Panc1 (cell line): ENCODE data around the gene PPA1. TPM values are rescaled to one million over a fixed set of nuclear protein-coding genes. Genes with fewer than 3 reads are reported as not detected.
"Not testable (repeated sequence)": the region's sequence is repeated elsewhere in the genome, so short reads cannot be mapped to it uniquely, and the experiment has no call there.

Experiments
- ATAC-seq: fragments of 200-7000 bp; cut with Tn5 transposase; 2 replicates; pipeline ENCODE4 v1.9.1; 2020; ENCODE audit warnings: mild to moderate bottlenecking, moderate library complexity
- BruUV-seq: library from RNA; stranded (reverse); fragments of 400-500 nt; replicated peaks from 2 replicates; lab custom pipeline; 2021; lab: Mats Ljungman, UMichigan
- CTCF ChIA-PET: fragments of 300-600 bp; sonication (Branson Sonifier 250); formaldehyde crosslinking; loops from one replicate; lab custom pipeline; 2022; ENCODE audit warnings: antibody characterized with exemption; lab: Charles Lee
- POLR2A ChIA-PET: fragments of 300-600 bp; sonication (Branson Sonifier 250); formaldehyde crosslinking; loops from one replicate; lab custom pipeline; 2022; ENCODE audit warnings: antibody characterized with exemption; lab: Charles Lee
- DNase-seq: peaks from one replicate; pipeline ENCODE4 v3.0.0-alpha.2; 2010; ENCODE audit warnings: low read depth, low spot score
- H3K27ac ChIP-seq: 2 replicates; pipeline ENCODE4 v1.5.1; 2011; ENCODE audit warnings: mild to moderate bottlenecking, low read length, inconsistent platforms
- H3K27me3 ChIP-seq: fragments of 200-500 bp; sonication (Bioruptor generic); 2 replicates; pipeline ENCODE4 v1.6.0; 2014; ENCODE audit warnings: low read length, inconsistent platforms; ENCODE audit not compliant: control insufficient read depth, insufficient read depth
- H3K36me3 ChIP-seq: fragments of 200-500 bp; sonication (Bioruptor generic); 2 replicates; pipeline ENCODE4 v1.5.1; 2014; ENCODE audit warnings: inconsistent platforms, mild to moderate bottlenecking, low read length, moderate library complexity; ENCODE audit not compliant: control insufficient read depth, insufficient read depth
- H3K4me1 ChIP-seq: 2 replicates; pipeline ENCODE4 v1.5.1; 2011; ENCODE audit warnings: inconsistent platforms, mild to moderate bottlenecking, low read length, moderate library complexity; ENCODE audit not compliant: control insufficient read depth, insufficient read depth
- H3K4me3 ChIP-seq, 2 experiments: 2 replicates each; pipeline ENCODE4 v1.5.1; 2011 to 2012; ENCODE audit warnings: low read depth in 2 of 2, low read length in 2 of 2, mild to moderate bottlenecking in 2 of 2, inconsistent platforms in 1 of 2, moderate library complexity in 1 of 2
- H3K9me3 ChIP-seq: fragments of 200-500 bp; sonication (Bioruptor generic); 2 replicates; pipeline ENCODE4 v1.5.1; 2014; ENCODE audit warnings: low read depth, mild to moderate bottlenecking, inconsistent platforms, low read length, moderate library complexity; ENCODE audit not compliant: control insufficient read depth, insufficient read depth
- POLR2AphosphoS5 ChIP-seq: IDR thresholded peaks from 2 replicates; pipeline ENCODE4 v1.6.1; 2012; ENCODE audit warnings: mild to moderate bottlenecking, low read depth, low read length, moderate library complexity
- SIN3A ChIP-seq: IDR thresholded peaks from 2 replicates; pipeline ENCODE4 v1.6.1; 2012; ENCODE audit warnings: low read depth, mild to moderate bottlenecking, low read length, moderate library complexity, borderline replicate concordance; ENCODE audit not compliant: insufficient read depth
- TCF7L2 ChIP-seq: IDR thresholded peaks from 2 replicates; pipeline ENCODE4 v1.6.1; 2011; ENCODE audit warnings: mild to moderate bottlenecking, low read depth, low read length, inconsistent platforms
- in situ Hi-C: cut with HindIII; loops from 2 replicates; pipeline ENCODE4 v1.10.0; 2016; ENCODE audit warnings: low sequenced_read_pairs, low pct_unique_long_range_greater_than_20kb
- intact Hi-C: fragments of 100-400 bp; cut with micrococcal nuclease; formaldehyde crosslinking; loops from one replicate; pipeline ENCODE4 v1.10.0; 2022; ENCODE audit not compliant: unreplicated experiment
- total RNA-seq: library from RNA; stranded (reverse); gene quantifications from one replicate; pipeline ENCODE4 v1.2.1, GENCODE V29; 2021; ENCODE audit not compliant: unreplicated experiment
- TF ChIP-seq, protein P1 (sequence below): fragments of 450-650 bp; IDR thresholded peaks from 2 replicates; pipeline ENCODE4 v1.5.1; 2017; ENCODE audit warnings: mild to moderate bottlenecking
- TF ChIP-seq, protein P2 (sequence below), 2 experiments: IDR thresholded peaks; 2 replicates each; pipeline ENCODE4 v1.6.1; 2011 to 2012; ENCODE audit warnings: low read depth in 2 of 2, control low read depth in 1 of 2, low read length in 1 of 2, mild to moderate bottlenecking in 1 of 2, moderate library complexity in 1 of 2; ENCODE audit not compliant: insufficient read depth in 1 of 2

The PPA1 gene
- total RNA-seq, 1 experiment from 2014 or later = 174 TPM

DNA sequence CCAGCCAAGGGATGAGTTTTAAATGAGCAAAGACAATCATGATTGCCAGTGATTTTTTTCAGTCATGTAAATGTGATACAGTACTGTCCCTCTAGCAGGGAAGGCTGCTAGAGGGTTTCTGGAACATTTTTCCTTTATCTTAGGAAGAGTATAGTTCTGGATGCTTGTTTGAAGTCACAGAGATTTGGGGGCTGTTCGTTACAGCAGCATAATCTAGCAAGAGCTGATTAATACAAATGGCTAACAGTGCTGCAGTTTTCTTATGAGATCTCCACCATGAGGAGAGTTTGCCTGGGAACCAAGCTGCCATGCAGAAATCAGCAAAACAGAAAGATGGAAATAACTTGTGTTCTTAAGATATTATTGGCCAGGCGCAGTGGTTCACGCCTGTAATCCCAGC, 7.9 kb upstream of the PPA1 start:
- no peak overlapping the region for H3K27ac ChIP-seq
- H3K36me3 ChIP-seq = no peaks in the 10 kb centered on the region
- ChIA-PET POLR2A (interaction anchor here (0.6 kb wide), 1 partner anchor 50 kb away, joined by 10 read pairs; no protein-coding TSS in a partner anchor), CTCF (no interaction called here)
- H3K4me3 ChIP-seq = no peak overlapping the region
- H3K27me3 ChIP-seq = peaks cover 7% of the 10 kb centered on the region
- DNase-seq (no peak), ATAC-seq (no peak)
- no peaks in the 10 kb centered on the region for H3K4me1 ChIP-seq
- in situ Hi-C loops = no loop called here
- intact Hi-C loops = no loop called here
- H3K9me3 ChIP-seq = no peaks in the 10 kb centered on the region
- no TSS peak for BruUV-seq
- TF ChIP-seq, protein P1, sequence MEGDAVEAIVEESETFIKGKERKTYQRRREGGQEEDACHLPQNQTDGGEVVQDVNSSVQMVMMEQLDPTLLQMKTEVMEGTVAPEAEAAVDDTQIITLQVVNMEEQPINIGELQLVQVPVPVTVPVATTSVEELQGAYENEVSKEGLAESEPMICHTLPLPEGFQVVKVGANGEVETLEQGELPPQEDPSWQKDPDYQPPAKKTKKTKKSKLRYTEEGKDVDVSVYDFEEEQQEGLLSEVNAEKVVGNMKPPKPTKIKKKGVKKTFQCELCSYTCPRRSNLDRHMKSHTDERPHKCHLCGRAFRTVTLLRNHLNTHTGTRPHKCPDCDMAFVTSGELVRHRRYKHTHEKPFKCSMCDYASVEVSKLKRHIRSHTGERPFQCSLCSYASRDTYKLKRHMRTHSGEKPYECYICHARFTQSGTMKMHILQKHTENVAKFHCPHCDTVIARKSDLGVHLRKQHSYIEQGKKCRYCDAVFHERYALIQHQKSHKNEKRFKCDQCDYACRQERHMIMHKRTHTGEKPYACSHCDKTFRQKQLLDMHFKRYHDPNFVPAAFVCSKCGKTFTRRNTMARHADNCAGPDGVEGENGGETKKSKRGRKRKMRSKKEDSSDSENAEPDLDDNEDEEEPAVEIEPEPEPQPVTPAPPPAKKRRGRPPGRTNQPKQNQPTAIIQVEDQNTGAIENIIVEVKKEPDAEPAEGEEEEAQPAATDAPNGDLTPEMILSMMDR = no peak
- TF ChIP-seq, protein P2, sequence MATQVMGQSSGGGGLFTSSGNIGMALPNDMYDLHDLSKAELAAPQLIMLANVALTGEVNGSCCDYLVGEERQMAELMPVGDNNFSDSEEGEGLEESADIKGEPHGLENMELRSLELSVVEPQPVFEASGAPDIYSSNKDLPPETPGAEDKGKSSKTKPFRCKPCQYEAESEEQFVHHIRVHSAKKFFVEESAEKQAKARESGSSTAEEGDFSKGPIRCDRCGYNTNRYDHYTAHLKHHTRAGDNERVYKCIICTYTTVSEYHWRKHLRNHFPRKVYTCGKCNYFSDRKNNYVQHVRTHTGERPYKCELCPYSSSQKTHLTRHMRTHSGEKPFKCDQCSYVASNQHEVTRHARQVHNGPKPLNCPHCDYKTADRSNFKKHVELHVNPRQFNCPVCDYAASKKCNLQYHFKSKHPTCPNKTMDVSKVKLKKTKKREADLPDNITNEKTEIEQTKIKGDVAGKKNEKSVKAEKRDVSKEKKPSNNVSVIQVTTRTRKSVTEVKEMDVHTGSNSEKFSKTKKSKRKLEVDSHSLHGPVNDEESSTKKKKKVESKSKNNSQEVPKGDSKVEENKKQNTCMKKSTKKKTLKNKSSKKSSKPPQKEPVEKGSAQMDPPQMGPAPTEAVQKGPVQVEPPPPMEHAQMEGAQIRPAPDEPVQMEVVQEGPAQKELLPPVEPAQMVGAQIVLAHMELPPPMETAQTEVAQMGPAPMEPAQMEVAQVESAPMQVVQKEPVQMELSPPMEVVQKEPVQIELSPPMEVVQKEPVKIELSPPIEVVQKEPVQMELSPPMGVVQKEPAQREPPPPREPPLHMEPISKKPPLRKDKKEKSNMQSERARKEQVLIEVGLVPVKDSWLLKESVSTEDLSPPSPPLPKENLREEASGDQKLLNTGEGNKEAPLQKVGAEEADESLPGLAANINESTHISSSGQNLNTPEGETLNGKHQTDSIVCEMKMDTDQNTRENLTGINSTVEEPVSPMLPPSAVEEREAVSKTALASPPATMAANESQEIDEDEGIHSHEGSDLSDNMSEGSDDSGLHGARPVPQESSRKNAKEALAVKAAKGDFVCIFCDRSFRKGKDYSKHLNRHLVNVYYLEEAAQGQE (IDR thresholded peaks at IDR 0.05; ENCODE audit: insufficient read depth in 1 of 2, low read depth in 2 of 2, low read length in 1 of 2) = no peak
- TF ChIP-seq SIN3A (no peak), POLR2AphosphoS5 (no peak), TCF7L2 (no peak)

DNA sequence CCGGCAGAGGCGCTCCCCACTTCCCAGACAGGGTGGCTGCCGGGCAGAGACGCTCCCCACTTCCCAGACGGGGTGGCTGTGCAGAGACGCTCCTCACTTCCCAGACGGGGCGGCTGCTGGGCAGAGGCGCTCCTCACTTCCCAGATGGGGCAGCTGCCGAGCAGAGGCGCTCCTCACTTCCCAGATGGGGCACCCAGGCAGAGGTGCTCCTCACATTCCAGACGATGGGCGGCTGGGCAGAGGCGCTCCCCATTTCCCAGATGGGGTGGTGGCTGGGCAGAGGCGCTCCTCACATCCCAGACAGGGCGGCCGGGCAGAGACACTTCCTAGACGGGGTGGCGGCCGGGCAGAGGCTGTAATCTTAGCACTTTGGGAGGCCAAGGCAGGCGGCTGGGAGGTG, 6.8 kb upstream of the PPA1 start:
- H3K9me3 ChIP-seq, in situ Hi-C loops, CTCF ChIA-PET, H3K27ac ChIP-seq, ATAC-seq, H3K36me3 ChIP-seq, H3K4me1 ChIP-seq, H3K4me3 ChIP-seq, DNase-seq, H3K27me3 ChIP-seq, BruUV-seq, intact Hi-C loops: not testable (repeated sequence)
- POLR2A ChIA-PET = interaction anchor here (0.6 to 0.7 kb wide), 2 partner anchors 122 to 444 kb away, joined by 3 to 4 read pairs; no protein-coding TSS in a partner anchor

DNA sequence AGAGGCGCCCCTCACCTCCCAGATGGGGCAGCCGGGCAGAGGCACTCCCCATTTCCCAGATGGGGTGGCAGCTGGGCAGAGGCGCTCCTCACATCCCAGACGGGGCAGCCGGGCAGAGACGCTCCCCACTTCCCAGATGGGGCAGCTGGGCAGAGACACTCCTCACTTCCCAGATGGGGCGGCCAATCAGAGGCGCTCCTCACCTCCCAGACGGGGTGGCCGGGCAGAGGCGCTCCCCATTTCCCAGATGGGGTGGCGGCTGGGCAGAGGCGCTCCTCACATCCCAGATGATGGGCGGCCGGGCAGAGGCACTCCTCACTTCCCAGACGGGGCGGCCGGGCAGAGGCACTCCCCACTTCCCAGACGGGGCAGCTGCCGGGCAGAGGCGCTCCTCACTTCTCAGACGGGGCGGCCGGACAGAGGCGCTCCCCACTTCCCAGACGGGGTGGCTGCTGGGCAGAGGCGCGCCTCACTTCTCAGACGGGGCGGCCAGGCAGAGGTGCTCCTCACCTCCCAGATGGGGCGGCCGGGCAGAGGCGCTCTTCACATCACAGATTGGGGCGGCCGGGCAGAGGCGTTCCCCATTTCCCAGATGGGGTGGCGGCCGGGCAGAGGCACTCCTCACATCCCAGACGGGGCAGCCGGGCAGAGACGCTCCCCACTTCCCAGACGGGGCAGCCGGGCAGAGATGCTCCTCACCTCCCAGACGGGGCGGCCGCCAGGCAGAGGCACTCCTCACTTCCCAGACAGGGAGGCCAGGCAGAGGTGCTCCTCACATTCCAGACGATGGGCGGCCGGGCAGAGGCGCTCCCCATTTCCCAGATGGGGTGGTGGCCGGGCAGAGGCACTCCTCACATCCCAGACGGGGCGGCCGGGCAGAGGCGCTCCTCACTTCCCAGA, 6.1 kb upstream of the PPA1 start:
- not testable (repeated sequence) for BruUV-seq, H3K27ac ChIP-seq

DNA sequence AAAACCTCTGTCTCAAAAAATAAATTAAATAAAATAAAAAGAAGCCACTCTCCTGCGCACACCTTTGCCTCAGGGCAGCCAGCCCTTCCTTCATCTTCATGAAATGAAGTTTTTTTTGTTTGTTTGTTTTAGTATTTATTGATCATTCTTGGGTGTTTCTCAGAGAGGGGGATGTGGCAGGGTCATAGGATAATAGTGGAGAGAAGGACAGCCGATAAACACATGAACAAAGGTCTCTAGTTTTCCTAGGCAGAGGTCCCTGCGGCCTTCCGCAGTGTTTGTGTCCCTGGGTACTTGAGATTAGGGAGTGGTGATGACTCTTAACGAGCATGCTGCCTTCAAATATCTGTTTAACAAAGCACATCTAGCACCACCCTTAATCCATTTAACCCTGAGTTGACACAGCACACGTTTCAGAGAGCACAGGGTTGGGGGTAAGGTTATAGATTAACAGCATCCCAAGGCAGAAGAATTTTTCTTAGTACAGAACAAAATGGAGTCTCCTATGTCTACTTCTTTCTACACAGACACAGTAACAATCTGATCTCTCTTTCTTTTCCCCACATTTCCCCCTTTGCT, 4.8 kb upstream of the PPA1 start:
- CTCF ChIA-PET, H3K4me3 ChIP-seq, H3K4me1 ChIP-seq, in situ Hi-C loops, BruUV-seq, DNase-seq, intact Hi-C loops, H3K36me3 ChIP-seq, H3K9me3 ChIP-seq, H3K27ac ChIP-seq, H3K27me3 ChIP-seq, POLR2A ChIA-PET, ATAC-seq: not testable (repeated sequence)

More for the DNA sequence above, 6.1 kb upstream of the PPA1 start:
- H3K36me3 ChIP-seq, POLR2A ChIA-PET, in situ Hi-C loops, H3K27me3 ChIP-seq, H3K9me3 ChIP-seq, intact Hi-C loops, H3K4me3 ChIP-seq, H3K4me1 ChIP-seq, ATAC-seq, CTCF ChIA-PET, DNase-seq: not testable (repeated sequence)
